RWPE2 (cell line): ENCODE data around the gene SLC7A8.
A peak's percentile ranks its signal among the peaks of the same experiment; 100 is the strongest.

Experiments used
- ATAC-seq: fragments of 200-7000 bp; cut with Tn5 transposase; 3 replicates; pipeline ENCODE4 v1.9.1; 2021; ENCODE audit warnings: low read depth
- DNase-seq: peaks from one replicate; pipeline ENCODE4 v3.0.0-alpha.2; 2020; ENCODE audit warnings: low spot score
- H3K27ac ChIP-seq: fragments of 450-650 bp; 2 replicates; pipeline ENCODE4 v1.5.1; 2017; ENCODE audit warnings: mild to moderate bottlenecking; ENCODE audit not compliant: poor library complexity, severe bottlenecking
- H3K27me3 ChIP-seq: fragments of 250-450 bp; sonication (Bioruptor Pico); 2 replicates; pipeline ENCODE4 v1.5.1; 2021; ENCODE audit warnings: mild to moderate bottlenecking, moderate library complexity; ENCODE audit not compliant: insufficient read depth, poor library complexity, severe bottlenecking
- H3K36me3 ChIP-seq: fragments of 250-450 bp; sonication (Bioruptor Pico); 2 replicates; pipeline ENCODE4 v1.5.1; 2020; ENCODE audit warnings: low read depth, mild to moderate bottlenecking, moderate library complexity
- H3K4me1 ChIP-seq: fragments of 250-450 bp; sonication (Bioruptor Pico); 2 replicates; pipeline ENCODE4 v1.5.1; 2021; ENCODE audit warnings: mild to moderate bottlenecking, moderate library complexity; ENCODE audit not compliant: insufficient read depth, poor library complexity, severe bottlenecking
- H3K4me3 ChIP-seq: fragments of 250-450 bp; sonication (Bioruptor Pico); 2 replicates; pipeline ENCODE4 v1.5.1; 2021; ENCODE audit warnings: mild to moderate bottlenecking, moderate library complexity; ENCODE audit not compliant: severe bottlenecking
- H3K9me3 ChIP-seq: fragments of 250-450 bp; sonication (Bioruptor Pico); 2 replicates; pipeline ENCODE4 v1.5.1; 2021; ENCODE audit warnings: mild to moderate bottlenecking, moderate library complexity; ENCODE audit not compliant: severe bottlenecking
- TF ChIP-seq, protein P1 (sequence below): fragments of 450-650 bp; IDR thresholded peaks from one replicate; pipeline ENCODE4 v1.5.1; 2017; ENCODE audit warnings: mild to moderate bottlenecking, moderate library complexity; ENCODE audit not compliant: poor library complexity, severe bottlenecking

SLC7A8 gene

GRCh38 chr14:23164250-23164649 is 19.2 kb downstream of the SLC7A8 start:
- no peaks in the 10 kb centered on the region for H3K27me3 ChIP-seq
- ATAC-seq (no peak), DNase-seq (no peak)
- no peak overlapping the region for H3K27ac ChIP-seq
- H3K36me3 ChIP-seq, result no peaks in the 10 kb centered on the region
- no peaks in the 10 kb centered on the region for H3K9me3 ChIP-seq
- peaks cover 10% of the 10 kb centered on the region for H3K4me1 ChIP-seq
- TF ChIP-seq, protein P1, sequence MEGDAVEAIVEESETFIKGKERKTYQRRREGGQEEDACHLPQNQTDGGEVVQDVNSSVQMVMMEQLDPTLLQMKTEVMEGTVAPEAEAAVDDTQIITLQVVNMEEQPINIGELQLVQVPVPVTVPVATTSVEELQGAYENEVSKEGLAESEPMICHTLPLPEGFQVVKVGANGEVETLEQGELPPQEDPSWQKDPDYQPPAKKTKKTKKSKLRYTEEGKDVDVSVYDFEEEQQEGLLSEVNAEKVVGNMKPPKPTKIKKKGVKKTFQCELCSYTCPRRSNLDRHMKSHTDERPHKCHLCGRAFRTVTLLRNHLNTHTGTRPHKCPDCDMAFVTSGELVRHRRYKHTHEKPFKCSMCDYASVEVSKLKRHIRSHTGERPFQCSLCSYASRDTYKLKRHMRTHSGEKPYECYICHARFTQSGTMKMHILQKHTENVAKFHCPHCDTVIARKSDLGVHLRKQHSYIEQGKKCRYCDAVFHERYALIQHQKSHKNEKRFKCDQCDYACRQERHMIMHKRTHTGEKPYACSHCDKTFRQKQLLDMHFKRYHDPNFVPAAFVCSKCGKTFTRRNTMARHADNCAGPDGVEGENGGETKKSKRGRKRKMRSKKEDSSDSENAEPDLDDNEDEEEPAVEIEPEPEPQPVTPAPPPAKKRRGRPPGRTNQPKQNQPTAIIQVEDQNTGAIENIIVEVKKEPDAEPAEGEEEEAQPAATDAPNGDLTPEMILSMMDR, result no peak
- H3K4me3 ChIP-seq, result no peak overlapping the region

GRCh38 chr14:23163830-23164229 is 19.6 kb downstream of the SLC7A8 start:
- TF ChIP-seq, protein P1, result no peak
- Histone ChIP-seq H3K27me3 (no peaks in the 10 kb centered on the region), H3K27ac (no peak overlapping the region), H3K4me3 (no peak overlapping the region), H3K4me1 (peaks cover 10% of the 10 kb centered on the region), H3K36me3 (no peaks in the 10 kb centered on the region), H3K9me3 (no peaks in the 10 kb centered on the region)
- DNase-seq, result no peak
- ATAC-seq, result no peak

DNA sequence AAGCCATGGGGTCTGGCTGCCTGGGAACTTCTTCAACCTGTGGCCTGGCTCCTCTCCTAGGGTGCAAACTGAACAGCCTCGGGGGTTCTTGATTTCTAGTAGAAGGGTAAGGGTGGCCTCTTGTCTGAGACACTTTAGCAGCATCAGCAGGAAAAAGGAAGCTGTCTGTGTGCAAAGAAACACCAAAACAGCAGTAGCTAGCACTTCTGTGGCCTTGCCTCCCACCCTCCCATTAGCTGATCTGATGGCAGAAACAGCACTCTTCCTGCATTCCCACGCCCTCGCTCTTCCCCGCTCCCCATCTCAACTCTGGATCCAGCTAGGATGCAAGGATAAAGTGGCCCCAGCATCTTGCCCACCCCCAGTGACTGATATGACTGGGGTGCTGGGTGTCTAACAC is 20.7 kb downstream of the SLC7A8 start:
- H3K4me1 ChIP-seq, result peaks cover 10% of the 10 kb centered on the region
- TF ChIP-seq, protein P1, result no peak
- ATAC-seq, result no peak

GRCh38 chr14:23162005-23162404 is 21.5 kb downstream of the SLC7A8 start:
- DNase-seq, result no peak
- TF ChIP-seq, protein P1, result no peak
- peaks cover 10% of the 10 kb centered on the region for H3K4me1 ChIP-seq
- H3K4me3 ChIP-seq, result no peak overlapping the region
- no peaks in the 10 kb centered on the region for H3K27me3 ChIP-seq
- no peak for ATAC-seq
- H3K36me3 ChIP-seq, result no peaks in the 10 kb centered on the region
- no peaks in the 10 kb centered on the region for H3K9me3 ChIP-seq
- H3K27ac ChIP-seq, result no peak overlapping the region

More for the DNA sequence above, 20.7 kb downstream of the SLC7A8 start:
- DNase-seq, result no peak
- Histone ChIP-seq H3K9me3 (no peaks in the 10 kb centered on the region), H3K27ac (no peak overlapping the region), H3K36me3 (no peaks in the 10 kb centered on the region), H3K27me3 (no peaks in the 10 kb centered on the region), H3K4me3 (no peak overlapping the region)

- TF ChIP-seq, protein P1, result no peak
- peak overlapping the region; percentile 17 for H3K27ac ChIP-seq
- no peaks in the 10 kb centered on the region for H3K27me3 ChIP-seq
- H3K4me1 ChIP-seq, result peaks cover 10% of the 10 kb centered on the region
- H3K36me3 ChIP-seq, result no peaks in the 10 kb centered on the region
- no peak overlapping the region for H3K4me3 ChIP-seq
- DNase-seq (peak; percentile 86), ATAC-seq (peak; percentile 94)
- no peaks in the 10 kb centered on the region for H3K9me3 ChIP-seq
Measured at GRCh38 chr14:23160924-23161522, 22.4 kb downstream of the SLC7A8 start.
